ENCODE measurements around the gene ZNF385B. TPM values are rescaled to one million over a fixed set of nuclear protein-coding genes. Genes with fewer than 3 reads are reported as not detected.

The ZNF385B gene
- total RNA-seq, 1 experiment from 2014 or later = 0.28 TPM

GRCh38 chr2:179593323-179593722, 268.1 kb downstream of the ZNF385B start:
- no peak for DNase-seq (ENCODE audit: low read depth, low spot score)

GRCh38 chr2:179592167-179592936, 269.1 kb downstream of the ZNF385B start:
- intact Hi-C loops (cut with micrococcal nuclease; ENCODE audit: unreplicated experiment) = no loop called here
- POLR2A ChIA-PET = no interaction called here

More at GRCh38 chr2:179593323-179593722, 268.1 kb downstream of the ZNF385B start:
- H3K27ac ChIP-seq (ENCODE audit: low read length) = no peak overlapping the region
- H3K9me3 ChIP-seq (ENCODE audit: control insufficient read depth, insufficient read depth, low read depth, low read length) = no peaks in the 10 kb centered on the region
- in situ Hi-C loops (cut with HindIII; ENCODE audit: low pct_unique_long_range_greater_than_20kb, low sequenced_read_pairs) = no loop called here
- ChIA-PET POLR2A (no interaction called here), CTCF (no interaction called here)
- no peak for ATAC-seq
- TF ChIP-seq SIN3A (IDR thresholded peaks at IDR 0.05; ENCODE audit: borderline replicate concordance, insufficient read depth, low read depth, low read length) = no peak
- TF ChIP-seq TCF7L2 (IDR thresholded peaks at IDR 0.05; ENCODE audit: low read depth, low read length) = no peak
- no peak for TF ChIP-seq CTCF (IDR thresholded peaks at IDR 0.05)
- TF ChIP-seq REST (IDR thresholded peaks at IDR 0.05; ENCODE audit: insufficient read depth in 1 of 2, low read depth in 2 of 2, low read length in 1 of 2) = no peak
- TF ChIP-seq POLR2AphosphoS5 (IDR thresholded peaks at IDR 0.05; ENCODE audit: low read depth, low read length) = no peak
- no peaks in the 10 kb centered on the region for H3K36me3 ChIP-seq (ENCODE audit: control insufficient read depth, insufficient read depth, low read length)
- H3K4me3 ChIP-seq (ENCODE audit: low read depth in 2 of 2, low read length in 2 of 2) = no peak overlapping the region
- H3K4me1 ChIP-seq (ENCODE audit: control insufficient read depth, insufficient read depth, low read length) = no peaks in the 10 kb centered on the region
- H3K27me3 ChIP-seq (ENCODE audit: control insufficient read depth, insufficient read depth, low read length) = no peaks in the 10 kb centered on the region
- no TSS peak for BruUV-seq (replicated peaks)
- intact Hi-C loops (cut with micrococcal nuclease; ENCODE audit: unreplicated experiment) = no loop called here

DNA sequence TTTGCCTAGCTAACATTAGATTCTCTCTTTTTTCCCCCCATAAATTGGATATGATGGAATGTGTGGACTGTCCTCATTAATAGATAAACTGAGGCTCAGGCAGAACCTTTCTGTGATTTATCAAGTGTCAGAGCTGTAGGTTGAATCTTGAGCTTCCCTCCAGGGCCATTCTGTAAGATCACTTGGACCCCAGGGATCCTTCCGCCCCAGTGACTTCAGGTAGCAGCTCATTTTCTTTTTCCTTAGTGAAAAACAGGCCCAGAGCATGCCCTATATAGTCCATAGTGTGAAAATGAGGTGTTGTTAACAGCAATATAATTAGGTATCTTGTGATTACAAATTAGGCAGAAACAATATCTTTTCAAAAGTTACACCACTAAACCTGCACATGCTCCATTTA, 269.7 kb downstream of the ZNF385B start:
- H3K27ac ChIP-seq (ENCODE audit: low read length) = no peak overlapping the region
- in situ Hi-C loops (cut with HindIII; ENCODE audit: low pct_unique_long_range_greater_than_20kb, low sequenced_read_pairs) = no loop called here
- intact Hi-C loops (cut with micrococcal nuclease; ENCODE audit: unreplicated experiment) = no loop called here

More at GRCh38 chr2:179592167-179592936, 269.1 kb downstream of the ZNF385B start:
- CTCF ChIA-PET = interaction anchor here (0.7 kb wide), 1 partner anchor 466 kb away, joined by 3 read pairs; no protein-coding TSS in a partner anchor
- Histone ChIP-seq H3K4me3 (ENCODE audit: low read depth in 2 of 2, low read length in 2 of 2) (no peak overlapping the region), H3K9me3 (ENCODE audit: control insufficient read depth, insufficient read depth, low read depth, low read length) (no peaks in the 10 kb centered on the region), H3K27me3 (ENCODE audit: control insufficient read depth, insufficient read depth, low read length) (no peaks in the 10 kb centered on the region), H3K4me1 (ENCODE audit: control insufficient read depth, insufficient read depth, low read length) (no peaks in the 10 kb centered on the region), H3K27ac (ENCODE audit: low read length) (no peak overlapping the region), H3K36me3 (ENCODE audit: control insufficient read depth, insufficient read depth, low read length) (no peaks in the 10 kb centered on the region)
- ATAC-seq = no peak
- in situ Hi-C loops (cut with HindIII; ENCODE audit: low pct_unique_long_range_greater_than_20kb, low sequenced_read_pairs) = no loop called here
- DNase-seq (ENCODE audit: low read depth, low spot score) = no peak
- BruUV-seq (replicated peaks) = no TSS peak
- TF ChIP-seq TCF7L2 (IDR thresholded peaks at IDR 0.05; ENCODE audit: low read depth, low read length) (no peak), POLR2AphosphoS5 (IDR thresholded peaks at IDR 0.05; ENCODE audit: low read depth, low read length) (no peak), SIN3A (IDR thresholded peaks at IDR 0.05; ENCODE audit: borderline replicate concordance, insufficient read depth, low read depth, low read length) (no peak)

More for the DNA sequence above, 269.7 kb downstream of the ZNF385B start:
- no peaks in the 10 kb centered on the region for H3K9me3 ChIP-seq (ENCODE audit: control insufficient read depth, insufficient read depth, low read depth, low read length)
- no peaks in the 10 kb centered on the region for H3K27me3 ChIP-seq (ENCODE audit: control insufficient read depth, insufficient read depth, low read length)
- POLR2A ChIA-PET = no interaction called here
- BruUV-seq (replicated peaks) = no TSS peak
- no peak overlapping the region for H3K4me3 ChIP-seq (ENCODE audit: low read depth in 2 of 2, low read length in 2 of 2)
- CTCF ChIA-PET = interaction anchor here (0.7 kb wide), 1 partner anchor 466 kb away, joined by 3 read pairs; no protein-coding TSS in a partner anchor
- DNase-seq (ENCODE audit: low read depth, low spot score) (no peak), ATAC-seq (no peak)
- TF ChIP-seq POLR2AphosphoS5 (IDR thresholded peaks at IDR 0.05; ENCODE audit: low read depth, low read length) (no peak), CTCF (IDR thresholded peaks at IDR 0.05) (no peak), SIN3A (IDR thresholded peaks at IDR 0.05; ENCODE audit: borderline replicate concordance, insufficient read depth, low read depth, low read length) (no peak), REST (IDR thresholded peaks at IDR 0.05; ENCODE audit: insufficient read depth in 1 of 2, low read depth in 2 of 2, low read length in 1 of 2) (no peak), TCF7L2 (IDR thresholded peaks at IDR 0.05; ENCODE audit: low read depth, low read length) (no peak)
- H3K4me1 ChIP-seq (ENCODE audit: control insufficient read depth, insufficient read depth, low read length) = no peaks in the 10 kb centered on the region
- H3K36me3 ChIP-seq (ENCODE audit: control insufficient read depth, insufficient read depth, low read length) = no peaks in the 10 kb centered on the region

Measured in Panc1 (cell line).